Activated T-helper 1 cell treated with anti-CD3 and anti-CD28 coated beads, Interleukin-12 subunit alpha, Interleukin-12 subunit beta, Interleukin-2, Interleukin-4 antibody, amounts not matched to agents 30 ng/mL and 10 ng/mL and 1 ng/mL, durations not matched to agents 14 hours and 24 hours and 36 hours (primary cell): ENCODE data around the gene TAT. TPM values are rescaled to one million over a fixed set of nuclear protein-coding genes. Genes with fewer than 3 reads are reported as not detected.
"Not testable (repeated sequence)": the region's sequence is repeated elsewhere in the genome, so short reads cannot be mapped to it uniquely, and the experiment has no call there.

Experiments used
- DNase-seq: peaks from one replicate; pipeline ENCODE4 v3.0.0; 2021; ENCODE audit warnings: low spot score
- H3K27ac Mint-ChIP-seq: one replicate; pipeline ENCODE4 v1.8.0; 2021; ENCODE audit warnings: mild to moderate bottlenecking, mixed read lengths
- H3K27me3 Mint-ChIP-seq: one replicate; pipeline ENCODE4 v1.8.0; 2022; ENCODE audit warnings: mild to moderate bottlenecking, moderate library complexity, mixed read lengths; ENCODE audit not compliant: insufficient read depth
- H3K36me3 Mint-ChIP-seq: one replicate; pipeline ENCODE4 v1.8.0; 2021; ENCODE audit warnings: low read depth, mixed read lengths
- H3K4me1 Mint-ChIP-seq: one replicate; pipeline ENCODE4 v1.8.0; 2021; ENCODE audit warnings: low read depth, mixed read lengths
- H3K4me3 Mint-ChIP-seq: one replicate; pipeline ENCODE4 v1.8.0; 2021; ENCODE audit warnings: mild to moderate bottlenecking, moderate library complexity, mixed read lengths
- H3K9me3 Mint-ChIP-seq: one replicate; pipeline ENCODE4 v1.8.0; 2021; ENCODE audit warnings: mixed read lengths
- intact Hi-C: fragments of 100-400 bp; cut with micrococcal nuclease; formaldehyde crosslinking; loops from one replicate; pipeline ENCODE4 v1.15.1; 2024
- total RNA-seq: library from RNA; stranded (reverse); gene quantifications from 2 replicates; pipeline ENCODE4 v1.2.3, GENCODE V29; 2022

TAT gene
- total RNA-seq, 1 donor from 2014 or later: not detected

GRCh38 chr16:71595340-71595826 lies 18.5 kb upstream of the TAT start:
- H3K4me3 Mint-ChIP-seq, H3K27ac Mint-ChIP-seq, H3K9me3 Mint-ChIP-seq, H3K4me1 Mint-ChIP-seq, intact Hi-C loops, H3K36me3 Mint-ChIP-seq, DNase-seq: not testable (repeated sequence)
- H3K27me3 Mint-ChIP-seq: peaks cover 11% of the 10 kb centered on the region

- H3K27me3 Mint-ChIP-seq: peaks cover 11% of the 10 kb centered on the region
- H3K27ac Mint-ChIP-seq: no peak overlapping the region
- DNase-seq: no peak
- no peaks in the 10 kb centered on the region for H3K4me1 Mint-ChIP-seq
- intact Hi-C loops: no loop called here
- H3K9me3 Mint-ChIP-seq: no peaks in the 10 kb centered on the region
- H3K4me3 Mint-ChIP-seq: no peak overlapping the region
- H3K36me3 Mint-ChIP-seq: no peaks in the 10 kb centered on the region
These were observed 17.2 kb upstream of the TAT start for GRCh38 chr16:71594000-71594646.

DNA sequence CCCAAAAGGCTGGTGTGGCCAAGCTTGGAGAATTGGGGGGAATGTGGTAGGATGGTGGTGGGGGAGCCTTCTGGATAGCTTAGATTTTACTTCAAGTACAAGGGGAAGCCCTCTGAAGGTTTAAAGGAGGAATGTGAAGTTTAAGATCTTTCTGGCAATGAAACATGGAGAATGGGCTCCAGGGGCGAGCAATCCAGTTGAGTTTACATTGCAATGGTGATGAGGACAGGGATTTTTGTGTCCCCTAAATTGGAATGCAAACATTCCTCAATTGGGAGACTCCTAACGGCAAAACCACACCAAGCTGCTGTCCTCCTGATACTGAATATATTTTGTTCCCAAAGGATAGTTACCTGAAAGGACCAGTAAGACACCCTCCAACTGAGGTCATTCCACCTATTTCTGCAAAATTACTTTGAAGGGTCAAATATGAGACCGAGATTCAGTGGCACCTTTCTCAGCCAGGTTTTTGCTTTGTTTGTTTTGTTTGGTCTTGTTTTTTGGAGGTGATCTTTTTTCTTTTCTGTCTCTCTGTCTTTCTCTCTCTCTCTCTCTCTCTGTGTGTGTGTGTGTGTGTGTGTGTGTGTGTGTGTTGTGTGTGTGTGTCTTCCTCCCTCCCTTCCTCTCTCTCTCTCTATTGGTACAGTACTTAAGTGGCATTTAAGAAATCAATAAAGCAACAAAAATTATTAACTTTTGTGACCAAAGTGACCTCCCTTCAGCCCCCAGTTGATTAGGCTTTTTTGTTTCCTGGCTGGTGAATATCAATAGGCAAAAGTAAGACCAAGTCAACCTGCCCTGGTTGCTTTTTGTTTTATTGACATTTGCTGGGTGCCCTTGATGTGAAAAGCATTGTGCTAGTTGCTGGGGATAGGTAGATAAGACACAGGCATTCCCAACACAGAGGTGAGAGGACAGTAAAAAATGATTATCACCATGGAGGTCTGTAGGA lies 16.4 kb upstream of the TAT start:
- Mint-ChIP-seq H3K9me3 (no peaks in the 10 kb centered on the region), H3K36me3 (no peaks in the 10 kb centered on the region), H3K4me3 (no peak overlapping the region), H3K27ac (no peak overlapping the region), H3K27me3 (peaks cover 11% of the 10 kb centered on the region), H3K4me1 (no peaks in the 10 kb centered on the region)
- no peak for DNase-seq
- intact Hi-C loops: no loop called here

GRCh38 chr16:71591917-71592316 lies 15.0 kb upstream of the TAT start:
- no peak overlapping the region for H3K4me3 Mint-ChIP-seq
- no peak for DNase-seq
- H3K4me1 Mint-ChIP-seq: no peaks in the 10 kb centered on the region
- H3K27ac Mint-ChIP-seq: no peak overlapping the region
- H3K36me3 Mint-ChIP-seq: no peaks in the 10 kb centered on the region
- no peaks in the 10 kb centered on the region for H3K9me3 Mint-ChIP-seq
- intact Hi-C loops: no loop called here
- H3K27me3 Mint-ChIP-seq: peaks cover 11% of the 10 kb centered on the region

GRCh38 chr16:71590584-71590983 lies 13.7 kb upstream of the TAT start:
- DNase-seq: no peak
- Mint-ChIP-seq H3K27me3 (peaks cover 14% of the 10 kb centered on the region), H3K27ac (no peak overlapping the region), H3K9me3 (no peaks in the 10 kb centered on the region), H3K4me1 (no peaks in the 10 kb centered on the region), H3K4me3 (no peak overlapping the region), H3K36me3 (no peaks in the 10 kb centered on the region)
- intact Hi-C loops: no loop called here

GRCh38 chr16:71590071-71590470 lies 13.2 kb upstream of the TAT start:
- intact Hi-C loops, H3K9me3 Mint-ChIP-seq, DNase-seq, H3K4me1 Mint-ChIP-seq, H3K36me3 Mint-ChIP-seq, H3K27ac Mint-ChIP-seq, H3K4me3 Mint-ChIP-seq: not testable (repeated sequence)
- peaks cover 14% of the 10 kb centered on the region for H3K27me3 Mint-ChIP-seq

- DNase-seq, intact Hi-C loops, H3K9me3 Mint-ChIP-seq, H3K4me1 Mint-ChIP-seq, H3K4me3 Mint-ChIP-seq, H3K27ac Mint-ChIP-seq, H3K36me3 Mint-ChIP-seq: not testable (repeated sequence)
- peaks cover 12% of the 10 kb centered on the region for H3K27me3 Mint-ChIP-seq
These were observed 12.4 kb upstream of the TAT start for GRCh38 chr16:71589334-71589733.

DNA sequence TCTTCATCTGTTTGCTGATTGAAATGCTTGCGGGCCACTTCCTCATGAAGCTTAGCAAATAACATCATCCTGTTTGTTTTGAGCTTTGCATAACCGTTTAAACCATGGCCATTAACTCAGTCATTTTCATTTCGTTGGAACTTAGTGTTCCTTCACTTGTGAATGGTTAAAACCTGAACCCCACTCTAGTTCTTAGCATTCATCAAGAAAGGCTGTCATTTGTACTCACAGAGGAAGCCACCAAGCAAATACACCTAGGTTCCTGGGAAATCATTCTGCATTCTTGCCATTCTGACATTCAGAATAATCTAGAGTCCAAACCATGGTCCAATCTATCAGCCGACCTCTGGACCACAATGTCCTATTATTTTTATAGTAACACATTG lies 8.4 kb upstream of the TAT start:
- Mint-ChIP-seq H3K27ac (no peak overlapping the region), H3K4me1 (no peaks in the 10 kb centered on the region), H3K36me3 (no peaks in the 10 kb centered on the region), H3K4me3 (no peak overlapping the region), H3K9me3 (no peaks in the 10 kb centered on the region), H3K27me3 (peaks cover 14% of the 10 kb centered on the region)
- DNase-seq: no peak
- intact Hi-C loops: no loop called here

DNA sequence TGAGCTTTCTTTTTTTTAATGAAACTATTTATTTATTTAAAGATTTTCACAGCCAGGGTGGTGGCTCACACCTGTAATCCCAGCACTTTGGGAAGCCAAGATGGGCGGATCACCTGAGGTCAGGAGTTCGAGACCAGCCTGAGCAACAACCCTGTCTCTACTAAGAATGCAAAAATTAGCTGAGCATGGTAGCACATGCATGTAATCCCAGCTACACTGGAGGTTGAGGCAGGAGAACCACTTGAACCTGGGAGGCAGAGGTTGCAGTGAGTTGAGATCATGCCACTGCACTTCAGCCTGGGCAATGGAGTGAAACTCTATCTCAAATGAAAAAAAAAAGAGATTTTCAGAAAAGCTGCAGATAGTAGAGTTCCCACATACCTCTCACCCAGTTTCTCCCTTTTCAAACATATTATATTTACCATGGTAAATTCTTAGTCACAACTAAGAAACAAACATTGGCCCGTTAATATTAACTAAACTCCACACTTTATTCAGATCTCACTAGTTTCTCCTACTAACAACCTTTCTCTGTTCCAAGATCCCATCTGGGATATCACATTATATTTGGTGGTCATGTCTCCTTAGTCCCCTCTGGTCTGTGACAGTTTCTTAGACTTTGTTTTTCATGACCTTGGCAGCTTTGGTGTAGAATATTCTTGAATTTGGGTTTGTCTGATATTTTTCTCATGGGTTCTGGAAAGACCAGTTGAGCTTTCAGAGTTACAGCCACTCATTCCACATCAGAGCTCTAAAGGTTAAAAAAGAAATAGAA lies 7.8 kb upstream of the TAT start:
- Mint-ChIP-seq H3K9me3 (no peaks in the 10 kb centered on the region), H3K27ac (no peak overlapping the region), H3K36me3 (no peaks in the 10 kb centered on the region), H3K27me3 (peaks cover 14% of the 10 kb centered on the region), H3K4me1 (no peaks in the 10 kb centered on the region), H3K4me3 (no peak overlapping the region)
- DNase-seq: no peak
- intact Hi-C loops: no loop called here

GRCh38 chr16:71582553-71582848 lies 5.6 kb upstream of the TAT start:
- H3K27ac Mint-ChIP-seq, H3K4me3 Mint-ChIP-seq, H3K9me3 Mint-ChIP-seq, H3K4me1 Mint-ChIP-seq, DNase-seq, intact Hi-C loops, H3K36me3 Mint-ChIP-seq: not testable (repeated sequence)
- peaks cover 13% of the 10 kb centered on the region for H3K27me3 Mint-ChIP-seq

DNA sequence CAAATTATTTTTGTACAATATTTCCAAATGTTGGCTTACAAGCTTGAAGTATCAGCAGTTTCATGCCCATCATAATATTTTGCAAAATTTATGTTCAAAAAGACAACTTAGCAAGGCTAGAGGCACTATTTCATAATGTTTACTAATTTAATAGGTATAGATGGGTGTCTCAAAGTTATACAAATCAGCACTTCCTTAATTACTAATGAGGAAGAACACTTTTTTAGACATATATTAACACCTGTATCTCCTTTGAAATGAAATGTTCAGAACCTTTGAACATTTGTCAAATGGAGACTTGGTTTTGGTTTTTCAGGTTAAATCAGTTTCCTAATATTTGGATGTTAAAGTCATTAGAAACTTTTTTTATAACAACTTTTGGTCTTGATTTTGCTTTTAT lies 2.2 kb downstream of the TAT start:
- intact Hi-C loops: no loop called here

DNA sequence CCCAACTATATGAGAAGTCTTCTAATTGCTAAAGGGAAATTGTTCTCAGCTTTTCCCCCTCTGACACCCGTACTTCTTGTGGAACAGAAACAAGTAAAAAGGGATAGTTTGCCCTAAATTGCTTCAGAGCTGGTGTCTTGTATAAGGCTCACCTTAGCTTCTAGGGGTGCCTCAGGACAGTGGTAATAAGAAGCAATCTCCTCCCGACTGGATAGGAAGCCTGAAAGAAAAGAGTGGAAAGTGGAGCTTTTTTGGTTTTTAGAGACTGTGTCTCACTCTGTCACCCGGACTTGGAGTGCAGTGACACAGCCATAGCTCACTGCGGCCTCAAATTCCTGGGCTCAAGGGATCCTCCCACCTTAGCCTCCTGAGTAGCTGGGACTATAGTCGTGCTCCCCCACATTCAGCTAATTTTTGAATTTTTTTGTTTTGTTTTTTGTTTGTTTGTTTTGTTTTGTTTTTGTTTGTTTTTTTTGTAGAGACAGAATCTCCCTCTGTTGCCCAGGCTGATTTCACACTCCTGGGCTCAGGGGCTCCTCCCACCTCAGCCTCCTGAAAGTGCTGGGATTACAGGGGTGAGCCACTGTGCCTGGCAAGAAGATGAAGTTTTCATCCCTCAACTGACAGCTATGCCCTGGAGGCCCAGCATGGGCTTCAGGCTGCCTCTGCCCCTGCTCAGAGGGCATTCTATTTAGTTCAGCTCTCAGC lies 3.4 kb downstream of the TAT start:
- H3K4me3 Mint-ChIP-seq: no peak overlapping the region
- H3K27ac Mint-ChIP-seq: no peak overlapping the region
- no peak for DNase-seq
- no peaks in the 10 kb centered on the region for H3K4me1 Mint-ChIP-seq
- H3K9me3 Mint-ChIP-seq: no peaks in the 10 kb centered on the region
- H3K36me3 Mint-ChIP-seq: no peaks in the 10 kb centered on the region
- peaks cover 21% of the 10 kb centered on the region for H3K27me3 Mint-ChIP-seq
- intact Hi-C loops: no loop called here

More for the DNA sequence above, 2.2 kb downstream of the TAT start:
- Mint-ChIP-seq H3K27ac (no peak overlapping the region), H3K4me3 (no peak overlapping the region), H3K36me3 (no peaks in the 10 kb centered on the region), H3K9me3 (no peaks in the 10 kb centered on the region), H3K27me3 (peaks cover 21% of the 10 kb centered on the region), H3K4me1 (no peaks in the 10 kb centered on the region)
- no peak for DNase-seq
